ENCODE data around the gene HDAC6. TPM values are rescaled to one million over a fixed set of nuclear protein-coding genes. Genes with fewer than 3 reads are reported as not detected.

HDAC6 gene
- total RNA-seq, 4 donors from 2014 or later = 55.3 to 90.2 (median 67.9) TPM

GRCh38 chrX:48823053-48823452 lies 21.2 kb downstream of the HDAC6 start:
- intact Hi-C loops (cut with DNase I; ENCODE audit: low total_unique reads) = no loop called here
- no peak overlapping the region for H3K4me3 ChIP-seq (ENCODE audit: low read depth, poor library complexity, severe bottlenecking)
- DNase-seq (ENCODE audit: low spot score in 2 of 2) = no peak
- no peak for TF ChIP-seq CTCF (IDR thresholded peaks at IDR 0.05)
- TF ChIP-seq POLR2A (IDR thresholded peaks at IDR 0.05) = no peak
- WGBS, 2 donors = 94% methylated on average over 3 of the region's 6 CpGs; no CpG with 5 or more reads in 1 of the 2 donors

GRCh38 chrX:48824066-48824465 lies 22.2 kb downstream of the HDAC6 start:
- H3K4me3 ChIP-seq (ENCODE audit: low read depth, poor library complexity, severe bottlenecking) = no peak overlapping the region
- 85 to 90% methylated on average over 6 to 8 of the region's 8 CpGs for WGBS, 2 donors
- no peak for DNase-seq (ENCODE audit: low spot score in 2 of 2)
- TF ChIP-seq CTCF (IDR thresholded peaks at IDR 0.05) (no peak), POLR2A (IDR thresholded peaks at IDR 0.05) (no peak)
- intact Hi-C loops (cut with DNase I; ENCODE audit: low total_unique reads) = no loop called here

- no peak within 1 kb of the TSS for H3K4me3 ChIP-seq (ENCODE audit: low read depth, poor library complexity, severe bottlenecking)
- TF ChIP-seq CTCF (IDR thresholded peaks at IDR 0.05) (no peak), POLR2A (IDR thresholded peaks at IDR 0.05) (no peak)
- intact Hi-C loops (cut with DNase I; ENCODE audit: low total_unique reads) = no loop called here
- 57 to 69% methylated on average over 1 to 19 of the region's 67 CpGs for WGBS, 2 donors
- DNase-seq (ENCODE audit: low spot score in 2 of 2) = no peak
Observed at GRCh38 chrX:48826135-48826875, 24.4 kb downstream of the HDAC6 start, which contains the start of gene ERAS. Gene ERAS (plus strand): TSS chrX:48826513. CDS start chrX:48829124, 2,611 bp downstream.

GRCh38 chrX:48826876-48827653 lies 25.2 kb downstream of the HDAC6 start:
- no peak overlapping the region for H3K4me3 ChIP-seq (ENCODE audit: low read depth, poor library complexity, severe bottlenecking)
- no peak for TF ChIP-seq CTCF (IDR thresholded peaks at IDR 0.05)
- no peak for TF ChIP-seq POLR2A (IDR thresholded peaks at IDR 0.05)
- no peak for DNase-seq (ENCODE audit: low spot score in 2 of 2)
- WGBS, 2 donors = 61 to 72% methylated on average over 23 to 40 of the region's 73 CpGs
- intact Hi-C loops (cut with DNase I; ENCODE audit: low total_unique reads) = no loop called here

- intact Hi-C loops (cut with DNase I; ENCODE audit: low total_unique reads) = no loop called here
- DNase-seq (ENCODE audit: low spot score in 2 of 2) = no peak
- H3K4me3 ChIP-seq (ENCODE audit: low read depth, poor library complexity, severe bottlenecking) = no peak overlapping the region
- 62 to 80% methylated on average over 3 to 4 of the region's 4 CpGs for WGBS, 2 donors
- TF ChIP-seq CTCF (IDR thresholded peaks at IDR 0.05) = no peak
- TF ChIP-seq POLR2A (IDR thresholded peaks at IDR 0.05) = no peak
Observed at GRCh38 chrX:48827654-48827968, 25.7 kb downstream of the HDAC6 start.

All from lower leg skin (tissue), 4 donors.